Vagina (tissue), 2 donors: ENCODE measurements around the gene KICS2. TPM values are rescaled to one million over a fixed set of nuclear protein-coding genes. Genes with fewer than 3 reads are reported as not detected.
A peak's percentile ranks its signal among the peaks of the same experiment; 100 is the strongest.

Source experiments
- DNase-seq, 2 donors: peaks; one replicate each; pipeline ENCODE4 v3.0.0-alpha.2; 2017; ENCODE audit errors: extremely low spot score in 2 of 2
- H3K27ac ChIP-seq: fragments of 200-600 bp; sonication (generic); one replicate; pipeline ENCODE4 v1.5.1; 2019
- H3K27me3 ChIP-seq: fragments of 200-600 bp; sonication (generic); one replicate; pipeline ENCODE4 v1.5.1; 2019
- H3K36me3 ChIP-seq, 2 donors: fragments of 200-600 bp; sonication (generic); one replicate each; pipeline ENCODE4 v1.5.1; 2017 to 2019
- H3K4me1 ChIP-seq: fragments of 200-600 bp; sonication (generic); one replicate; pipeline ENCODE4 v1.5.1; 2019
- H3K4me3 ChIP-seq, 2 donors: fragments of 200-600 bp; sonication (generic); 1 replicate in 1 of 2; 2 replicates in 1 of 2; pipeline ENCODE4 v1.5.1; 2016 to 2019
- H3K9me3 ChIP-seq: fragments of 200-600 bp; sonication (generic); one replicate; pipeline ENCODE4 v1.5.1; 2019
- CTCF ChIP-seq, 3 experiments: fragments of 450-650 bp in 2 of 3; fragments of 200-600 bp in 1 of 3; sonication (generic) in 1 of 3; IDR thresholded peaks; one replicate each; pipeline ENCODE4 v1.5.1; 2017 to 2019; ENCODE audit warnings: antibody characterized with exemption in 3 of 3, mild to moderate bottlenecking in 2 of 3, moderate library complexity in 2 of 3
- POLR2A ChIP-seq, 2 donors: fragments of 450-650 bp; IDR thresholded peaks; one replicate each; pipeline ENCODE4 v1.6.1; 2017; ENCODE audit warnings: antibody characterized with exemption in 2 of 2, mild to moderate bottlenecking in 2 of 2, moderate library complexity in 2 of 2
- POLR2AphosphoS5 ChIP-seq, 2 donors: sonication (generic); formaldehyde crosslinking; IDR thresholded peaks; one replicate each; pipeline ENCODE4 v1.9.0; 2017; ENCODE audit warnings: antibody characterized with exemption in 2 of 2, mild to moderate bottlenecking in 2 of 2, low read depth in 1 of 2; ENCODE audit not compliant: insufficient read depth in 1 of 2
- intact Hi-C: fragments of 100-400 bp; cut with DNase I; formaldehyde crosslinking; loops from one replicate; pipeline ENCODE4 v1.15.1; 2023
- total RNA-seq: library from RNA; depleted of rRNA; stranded (reverse); fragments of >200 nt; gene quantifications from one replicate; pipeline ENCODE4 v1.2.3, GENCODE V29; 2016

KICS2 gene
- 9.6 TPM for total RNA-seq

GRCh38 chr12:64222009-64222765, at the start of gene KICS2:
KICS2 (minus strand) TSS chr12:64222296; CDS start chr12:64222237, 59 bp downstream.
- TF ChIP-seq POLR2AphosphoS5 (IDR thresholded peaks at IDR 0.05; ENCODE audit: insufficient read depth in 1 of 2, low read depth in 1 of 2) (peak; percentile 70 to 96), POLR2A (IDR thresholded peaks at IDR 0.05) (peak in 1 of 2 donors; percentile 75), CTCF (IDR thresholded peaks at IDR 0.05) (no peak)
- peak within 1 kb of the TSS; percentile 79 to 98 for H3K4me3 ChIP-seq
- H3K27ac ChIP-seq = peak within 1 kb of the TSS; percentile 88
- H3K4me1 ChIP-seq = peaks cover 11% of the 10 kb centered on the region
- H3K36me3 ChIP-seq = no peaks in the 10 kb centered on the region
- no peaks in the 10 kb centered on the region for H3K27me3 ChIP-seq
- H3K9me3 ChIP-seq = no peaks in the 10 kb centered on the region
- intact Hi-C loops = no loop called here
- DNase-seq = peak; percentile 93 to 96

GRCh38 chr12:64270411-64270810, 48.3 kb upstream of the KICS2 start:
- no peak overlapping the region for H3K27ac ChIP-seq
- TF ChIP-seq POLR2AphosphoS5 (IDR thresholded peaks at IDR 0.05; ENCODE audit: insufficient read depth in 1 of 2, low read depth in 1 of 2) (no peak), POLR2A (IDR thresholded peaks at IDR 0.05) (no peak), CTCF (IDR thresholded peaks at IDR 0.05) (no peak)
- no peaks in the 10 kb centered on the region for H3K4me1 ChIP-seq
- H3K9me3 ChIP-seq = no peaks in the 10 kb centered on the region
- intact Hi-C loops = no loop called here
- no peak overlapping the region for H3K4me3 ChIP-seq
- no peaks in the 10 kb centered on the region for H3K36me3 ChIP-seq
- DNase-seq = no peak
- H3K27me3 ChIP-seq = no peaks in the 10 kb centered on the region

- Histone ChIP-seq H3K27ac (no peak overlapping the region), H3K4me3 (no peak overlapping the region), H3K27me3 (no peaks in the 10 kb centered on the region), H3K36me3 (no peaks in the 10 kb centered on the region), H3K9me3 (no peaks in the 10 kb centered on the region), H3K4me1 (no peaks in the 10 kb centered on the region)
- TF ChIP-seq POLR2AphosphoS5 (IDR thresholded peaks at IDR 0.05; ENCODE audit: insufficient read depth in 1 of 2, low read depth in 1 of 2) (no peak), POLR2A (IDR thresholded peaks at IDR 0.05) (no peak), CTCF (IDR thresholded peaks at IDR 0.05) (no peak)
- no peak for DNase-seq
- intact Hi-C loops = no loop called here
Observed at GRCh38 chr12:64269161-64269560, 47.1 kb upstream of the KICS2 start.

- TF ChIP-seq POLR2A (IDR thresholded peaks at IDR 0.05) (no peak), CTCF (IDR thresholded peaks at IDR 0.05) (no peak), POLR2AphosphoS5 (IDR thresholded peaks at IDR 0.05; ENCODE audit: insufficient read depth in 1 of 2, low read depth in 1 of 2) (no peak)
- no peaks in the 10 kb centered on the region for H3K36me3 ChIP-seq
- intact Hi-C loops = no loop called here
- H3K9me3 ChIP-seq = no peaks in the 10 kb centered on the region
- no peaks in the 10 kb centered on the region for H3K27me3 ChIP-seq
- H3K4me3 ChIP-seq = no peak overlapping the region
- no peaks in the 10 kb centered on the region for H3K4me1 ChIP-seq
- H3K27ac ChIP-seq = no peak overlapping the region
- no peak for DNase-seq
Observed at GRCh38 chr12:64268409-64268808, 46.3 kb upstream of the KICS2 start.

- intact Hi-C loops = no loop called here
- H3K36me3 ChIP-seq = no peaks in the 10 kb centered on the region
- no peaks in the 10 kb centered on the region for H3K9me3 ChIP-seq
- H3K4me3 ChIP-seq = no peak overlapping the region
- TF ChIP-seq CTCF (IDR thresholded peaks at IDR 0.05) (no peak), POLR2A (IDR thresholded peaks at IDR 0.05) (no peak), POLR2AphosphoS5 (IDR thresholded peaks at IDR 0.05; ENCODE audit: insufficient read depth in 1 of 2, low read depth in 1 of 2) (no peak)
- no peaks in the 10 kb centered on the region for H3K4me1 ChIP-seq
- H3K27me3 ChIP-seq = no peaks in the 10 kb centered on the region
- no peak for DNase-seq
- no peak overlapping the region for H3K27ac ChIP-seq
Observed at GRCh38 chr12:64265839-64266238, 43.7 kb upstream of the KICS2 start.
